Activated CD8-positive, alpha-beta T cell treated with anti-CD3 and anti-CD28 coated beads, Interleukin-2, amount 10 ng/mL, durations not matched to agents 7 days and 5 days (primary cell): ENCODE measurements around the gene WNT5A. TPM values are rescaled to one million over a fixed set of nuclear protein-coding genes. Genes with fewer than 3 reads are reported as not detected.

Source experiments
- ATAC-seq: fragments of 150-1000 bp; cut with Tn5 transposase; one replicate; pipeline ENCODE4 v1.10.0; 2021; ENCODE audit warnings: moderate library complexity
- CTCF ChIA-PET: fragments of 350-600 bp; sonication (Branson Sonifier 250); formaldehyde crosslinking; loops from one replicate; lab custom pipeline; 2021; ENCODE audit warnings: antibody characterized with exemption; lab: Charles Lee
- POLR2A ChIA-PET: fragments of 350-600 bp; sonication (Branson Sonifier 250); formaldehyde crosslinking; loops from one replicate; lab custom pipeline; 2021; ENCODE audit warnings: antibody characterized with exemption; lab: Charles Lee
- DNase-seq: peaks from one replicate; pipeline ENCODE4 v3.0.0-alpha.2; 2020
- H3K27ac Mint-ChIP-seq: one replicate; pipeline ENCODE4 v1.8.0; 2021; ENCODE audit warnings: mild to moderate bottlenecking, mixed read lengths
- H3K27me3 Mint-ChIP-seq: one replicate; pipeline ENCODE4 v1.8.0; 2021; ENCODE audit warnings: low read depth, mixed read lengths
- H3K36me3 Mint-ChIP-seq: one replicate; pipeline ENCODE4 v1.8.0; 2021; ENCODE audit warnings: low read depth, mixed read lengths
- H3K4me1 Mint-ChIP-seq: one replicate; pipeline ENCODE4 v1.8.0; 2021; ENCODE audit warnings: low read depth, mixed read lengths
- H3K4me3 Mint-ChIP-seq: one replicate; pipeline ENCODE4 v1.8.0; 2021; ENCODE audit warnings: mild to moderate bottlenecking, mixed read lengths
- H3K9me3 Mint-ChIP-seq: one replicate; pipeline ENCODE4 v1.8.0; 2022; ENCODE audit warnings: mixed read lengths; ENCODE audit not compliant: insufficient read depth
- total RNA-seq, 2 experiments: library from RNA; stranded (reverse); gene quantifications; one replicate each; pipeline ENCODE4 v1.2.3, GENCODE V29; 2021

Gene WNT5A
- total RNA-seq, 2 experiments from 2014 or later: not detected

- Mint-ChIP-seq H3K9me3 (no peaks in the 10 kb centered on the region), H3K4me1 (no peaks in the 10 kb centered on the region), H3K4me3 (no peak overlapping the region), H3K27me3 (no peaks in the 10 kb centered on the region), H3K36me3 (no peaks in the 10 kb centered on the region), H3K27ac (no peak overlapping the region)
- DNase-seq (no peak), ATAC-seq (no peak)
- ChIA-PET CTCF (no interaction called here), POLR2A (no interaction called here)
These were observed 13.6 kb upstream of the WNT5A start for GRCh38 chr3:55500555-55501330.

DNA sequence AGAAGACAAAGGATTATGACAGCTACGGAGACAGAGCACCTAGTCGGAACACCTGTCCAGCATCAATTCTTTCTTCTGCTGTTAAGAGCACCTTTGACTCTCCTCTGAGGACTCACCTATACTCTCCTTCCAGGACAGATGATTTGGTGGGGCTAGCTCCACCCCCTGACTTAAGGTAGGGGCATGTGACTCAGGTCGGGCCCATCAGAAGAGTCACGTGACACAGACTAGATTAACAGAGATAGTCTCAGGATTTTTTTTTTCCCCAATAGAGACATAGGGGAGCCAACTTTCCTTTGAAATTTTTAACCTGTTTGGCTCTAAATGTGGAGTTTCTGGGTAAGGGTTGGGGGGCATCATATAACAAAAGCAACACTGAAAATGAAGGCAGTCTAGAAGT, 11.4 kb upstream of the WNT5A start:
- H3K9me3 Mint-ChIP-seq: no peaks in the 10 kb centered on the region
- ChIA-PET POLR2A (no interaction called here), CTCF (no interaction called here)
- no peak overlapping the region for H3K27ac Mint-ChIP-seq
- no peak overlapping the region for H3K4me3 Mint-ChIP-seq
- H3K4me1 Mint-ChIP-seq: no peaks in the 10 kb centered on the region
- DNase-seq: no peak
- ATAC-seq: no peak
- H3K27me3 Mint-ChIP-seq: no peaks in the 10 kb centered on the region
- no peaks in the 10 kb centered on the region for H3K36me3 Mint-ChIP-seq

DNA sequence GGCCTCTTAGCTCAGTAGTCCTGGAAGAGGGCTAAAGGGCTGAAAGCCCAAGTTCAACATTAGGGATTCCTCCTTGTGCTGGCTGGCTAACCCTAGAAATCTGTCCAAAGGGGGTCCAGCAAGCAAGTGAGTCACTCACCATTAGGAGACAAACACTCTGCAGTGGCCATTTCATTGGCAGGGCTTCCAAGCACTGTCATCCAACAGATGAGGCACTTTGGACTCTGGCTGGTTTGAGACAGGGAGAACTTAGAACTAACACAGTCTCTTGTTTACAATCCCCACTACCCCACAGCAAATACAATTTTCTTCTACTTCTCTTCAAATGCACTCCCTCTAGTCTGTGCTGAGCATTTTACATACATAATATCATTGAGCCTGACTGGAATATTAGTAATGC, 10.1 kb upstream of the WNT5A start:
- Mint-ChIP-seq H3K27ac (no peak overlapping the region), H3K9me3 (no peaks in the 10 kb centered on the region), H3K4me1 (no peaks in the 10 kb centered on the region), H3K4me3 (no peak overlapping the region), H3K27me3 (no peaks in the 10 kb centered on the region), H3K36me3 (no peaks in the 10 kb centered on the region)
- ATAC-seq: no peak
- CTCF ChIA-PET: no interaction called here
- DNase-seq: no peak
- POLR2A ChIA-PET: no interaction called here

- no peaks in the 10 kb centered on the region for H3K9me3 Mint-ChIP-seq
- ChIA-PET POLR2A (no interaction called here), CTCF (no interaction called here)
- no peaks in the 10 kb centered on the region for H3K4me1 Mint-ChIP-seq
- ATAC-seq (no peak), DNase-seq (no peak)
- no peak overlapping the region for H3K27ac Mint-ChIP-seq
- H3K4me3 Mint-ChIP-seq: no peak overlapping the region
- H3K36me3 Mint-ChIP-seq: no peaks in the 10 kb centered on the region
- H3K27me3 Mint-ChIP-seq: peaks cover 8% of the 10 kb centered on the region
These were observed 7.9 kb upstream of the WNT5A start for GRCh38 chr3:55494976-55495375.

- Mint-ChIP-seq H3K4me1 (peaks cover 5% of the 10 kb centered on the region), H3K36me3 (no peaks in the 10 kb centered on the region), H3K9me3 (no peaks in the 10 kb centered on the region), H3K27me3 (peaks cover 25% of the 10 kb centered on the region), H3K27ac (no peak overlapping the region), H3K4me3 (no peak overlapping the region)
- DNase-seq (no peak), ATAC-seq (no peak)
- ChIA-PET POLR2A (no interaction called here), CTCF (no interaction called here)
These were observed 5.9 kb upstream of the WNT5A start for GRCh38 chr3:55492976-55493375.

GRCh38 chr3:55491296-55491816, 4.2 kb upstream of the WNT5A start:
- Mint-ChIP-seq H3K4me1 (peaks cover 16% of the 10 kb centered on the region), H3K36me3 (no peaks in the 10 kb centered on the region), H3K9me3 (no peaks in the 10 kb centered on the region), H3K4me3 (no peak overlapping the region), H3K27me3 (peaks cover 41% of the 10 kb centered on the region), H3K27ac (no peak overlapping the region)
- ChIA-PET CTCF (no interaction called here), POLR2A (no interaction called here)
- ATAC-seq (no peak), DNase-seq (no peak)

DNA sequence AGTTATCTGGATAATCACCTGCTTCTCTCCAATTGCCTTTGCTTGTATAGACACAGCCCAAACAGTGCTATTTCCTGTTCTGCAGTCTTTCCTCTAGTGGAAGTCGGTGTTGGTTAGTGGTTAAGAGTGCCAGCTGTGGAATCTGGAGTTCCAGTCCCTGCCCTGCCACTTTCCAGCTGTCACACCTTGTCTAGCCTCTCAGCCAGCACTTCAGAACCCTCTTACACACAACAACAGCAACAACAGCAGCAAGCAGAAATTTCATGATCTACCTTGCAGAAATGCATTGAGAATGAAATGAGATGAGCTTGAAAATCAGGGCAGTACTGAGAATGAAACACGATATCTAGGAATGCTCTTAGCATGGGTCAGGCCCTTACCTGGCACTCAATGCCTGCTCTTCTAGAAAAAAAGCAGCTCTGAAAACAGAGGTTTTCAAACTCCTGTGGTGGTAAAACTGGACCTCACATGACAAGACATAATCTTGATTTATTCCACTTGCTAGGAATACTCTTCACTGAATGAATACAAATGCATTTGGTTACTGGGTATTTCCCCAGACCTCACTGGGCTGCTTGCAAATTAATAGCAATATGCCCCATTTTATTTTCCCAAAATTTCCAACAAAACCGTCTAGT, 3.3 kb upstream of the WNT5A start:
- no peak overlapping the region for H3K27ac Mint-ChIP-seq
- DNase-seq: no peak

DNA sequence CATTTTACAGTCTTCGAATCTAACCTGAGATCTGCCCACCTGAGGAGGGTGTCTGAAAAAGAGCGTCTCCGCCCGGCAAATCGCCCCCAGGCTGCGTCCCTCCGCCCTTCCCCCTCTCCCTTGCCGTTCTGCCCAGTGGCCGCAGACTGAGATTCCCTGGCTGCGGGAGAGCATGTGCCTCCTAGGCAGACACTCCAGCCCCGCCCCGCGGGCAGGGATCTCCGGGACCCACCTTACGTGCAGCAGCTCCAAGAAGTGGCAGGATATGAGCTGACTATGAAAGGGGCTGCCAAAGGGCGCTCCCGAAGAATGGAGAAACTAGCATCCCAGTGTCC, 2.7 kb upstream of the WNT5A start:
- Mint-ChIP-seq H3K4me1 (peaks cover 23% of the 10 kb centered on the region), H3K36me3 (no peaks in the 10 kb centered on the region), H3K9me3 (no peaks in the 10 kb centered on the region), H3K27ac (no peak overlapping the region), H3K4me3 (peak overlapping the region; percentile 4), H3K27me3 (peaks cover 54% of the 10 kb centered on the region)
- ChIA-PET POLR2A (no interaction called here), CTCF (no interaction called here)
- no peak for DNase-seq
- ATAC-seq: no peak

More for the DNA sequence above, 3.3 kb upstream of the WNT5A start:
- POLR2A ChIA-PET: no interaction called here
- CTCF ChIA-PET: no interaction called here
- H3K27me3 Mint-ChIP-seq: peaks cover 50% of the 10 kb centered on the region
- peaks cover 21% of the 10 kb centered on the region for H3K4me1 Mint-ChIP-seq
- H3K36me3 Mint-ChIP-seq: no peaks in the 10 kb centered on the region
- H3K9me3 Mint-ChIP-seq: no peaks in the 10 kb centered on the region
- H3K4me3 Mint-ChIP-seq: no peak overlapping the region
- ATAC-seq: no peak

DNA sequence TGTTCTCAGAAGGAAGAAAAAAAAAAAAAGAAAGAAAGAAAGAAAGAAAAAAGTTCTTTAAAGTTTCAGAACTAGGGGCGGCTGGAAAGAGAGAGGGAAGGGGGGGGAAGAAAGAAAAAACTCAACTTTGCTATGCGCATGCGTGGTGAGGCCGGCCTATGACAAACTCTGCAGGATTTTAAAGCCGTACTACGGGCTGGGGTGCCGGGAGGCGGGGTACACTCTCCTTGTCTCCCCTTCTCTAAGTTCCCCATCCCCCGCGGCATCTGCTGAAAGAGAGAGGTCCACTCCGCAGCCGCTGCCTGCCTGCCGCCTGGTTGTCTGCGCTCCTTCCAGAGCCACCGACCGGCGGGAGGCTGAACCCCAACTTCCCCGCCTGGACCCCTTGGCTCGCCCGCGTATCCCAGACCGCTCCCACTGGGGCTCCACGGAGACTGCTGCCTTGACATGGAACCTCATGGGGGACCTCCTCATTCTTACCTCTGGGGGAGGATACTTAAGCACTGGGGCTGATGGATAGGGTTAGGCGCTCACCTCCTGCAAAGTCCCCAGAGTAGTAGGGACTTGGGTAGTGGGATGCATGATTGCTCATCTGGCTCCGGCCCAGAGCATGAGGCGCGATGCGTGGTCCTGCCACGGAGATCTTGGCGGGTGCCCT, 1.4 kb upstream of the WNT5A start:
- no peaks in the 10 kb centered on the region for H3K36me3 Mint-ChIP-seq
- H3K27me3 Mint-ChIP-seq: peaks cover 66% of the 10 kb centered on the region
- DNase-seq (peak; percentile 37), ATAC-seq (no peak)
- ChIA-PET POLR2A (no interaction called here), CTCF (interaction anchor here (0.9 kb wide), 1 partner anchor 258 kb away, joined by 5 read pairs; no protein-coding TSS in a partner anchor)
- peak overlapping the region; percentile 50 for H3K4me3 Mint-ChIP-seq
- H3K27ac Mint-ChIP-seq: no peak overlapping the region
- H3K9me3 Mint-ChIP-seq: no peaks in the 10 kb centered on the region
- peaks cover 23% of the 10 kb centered on the region for H3K4me1 Mint-ChIP-seq

DNA sequence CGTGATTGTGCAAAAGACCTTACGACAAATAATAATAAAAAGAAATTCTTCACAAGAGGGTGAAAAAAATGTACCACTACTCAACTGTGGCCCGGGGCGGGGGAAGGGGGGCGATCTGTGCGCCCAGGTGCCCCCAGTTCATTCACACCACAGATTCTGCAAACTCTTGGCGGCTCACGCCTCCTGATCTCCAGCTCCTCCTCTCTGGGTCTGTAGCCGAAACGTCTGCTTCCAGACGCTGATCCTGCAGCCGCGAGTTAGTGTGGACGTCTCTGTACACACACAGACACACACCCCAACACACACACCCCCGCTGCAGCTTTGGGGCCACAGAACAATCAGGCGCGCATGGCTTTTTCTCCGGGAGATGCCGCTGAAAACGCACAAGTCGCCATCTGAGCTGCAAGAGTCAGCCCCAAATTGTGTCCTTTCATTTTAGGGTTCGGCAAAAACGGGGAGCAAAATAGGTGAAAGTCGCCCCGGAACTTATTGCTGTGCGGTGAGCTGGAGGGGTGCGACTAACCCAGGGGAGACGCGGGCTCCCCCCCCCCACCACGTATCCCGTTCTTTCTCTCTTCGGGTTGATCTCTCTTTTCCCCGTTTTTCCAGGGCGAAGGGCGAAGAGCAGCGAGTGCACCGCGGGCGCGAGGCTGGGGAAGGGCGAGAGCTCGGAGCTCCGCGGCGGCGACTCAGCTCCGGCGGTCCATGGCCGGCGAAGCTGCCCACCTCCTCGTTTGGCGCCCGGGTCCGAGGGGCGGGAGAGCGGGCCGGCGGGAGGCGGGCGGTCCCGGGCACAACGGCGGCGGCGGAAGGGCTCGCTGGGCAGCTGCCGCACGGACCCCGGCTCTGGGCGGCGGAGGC, 505 bp upstream of the WNT5A start:
- POLR2A ChIA-PET: no interaction called here
- DNase-seq (no peak), ATAC-seq (peak; percentile 33)
- no peaks in the 10 kb centered on the region for H3K9me3 Mint-ChIP-seq
- CTCF ChIA-PET: interaction anchor here (0.8 to 0.9 kb wide), 3 partner anchors 10 to 856 kb away, joined by 3 to 5 read pairs (median 3); no protein-coding TSS in a partner anchor
- peaks cover 23% of the 10 kb centered on the region for H3K4me1 Mint-ChIP-seq
- peaks cover 75% of the 10 kb centered on the region for H3K27me3 Mint-ChIP-seq
- no peak overlapping the region for H3K27ac Mint-ChIP-seq
- H3K4me3 Mint-ChIP-seq: peak overlapping the region; percentile 72
- H3K36me3 Mint-ChIP-seq: no peaks in the 10 kb centered on the region

DNA sequence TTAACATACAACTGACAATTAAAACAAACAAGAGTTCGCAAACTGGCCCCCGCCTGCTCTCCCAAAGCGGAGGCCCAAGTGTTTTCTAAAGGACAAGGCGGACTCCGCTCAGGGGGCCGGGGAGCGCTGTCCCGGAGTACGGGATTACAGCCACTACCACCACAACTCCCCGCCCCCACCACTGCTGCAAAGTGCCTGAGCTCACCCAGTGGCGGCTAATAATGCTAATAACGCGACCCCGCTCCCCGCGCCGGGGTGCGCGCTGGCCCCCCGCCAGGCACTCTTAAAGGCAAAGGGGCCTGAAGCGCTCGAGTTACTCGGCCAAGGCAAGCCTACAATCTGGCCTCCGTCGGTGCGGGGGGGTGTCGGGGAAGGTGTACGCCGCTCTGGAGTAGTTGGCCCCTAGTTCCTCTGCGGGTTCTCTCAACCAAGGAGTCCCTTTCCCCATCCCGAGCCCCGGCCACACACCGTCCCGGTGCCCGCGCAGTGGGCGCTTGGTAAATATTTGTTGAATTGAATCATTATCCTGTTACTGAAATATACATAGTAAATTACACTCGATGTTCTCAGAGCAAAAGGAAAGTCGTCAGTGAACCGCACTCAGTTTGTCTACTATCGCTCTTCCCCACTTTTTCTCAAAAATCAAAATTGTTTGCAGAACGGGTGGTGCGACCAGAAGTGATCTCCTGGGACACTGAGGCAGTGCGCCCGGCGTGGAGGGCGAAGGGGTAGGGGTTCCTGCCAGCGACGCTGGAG, 827 bp downstream of the WNT5A start:
- peaks cover 23% of the 10 kb centered on the region for H3K4me1 Mint-ChIP-seq
- H3K9me3 Mint-ChIP-seq: no peaks in the 10 kb centered on the region
- H3K36me3 Mint-ChIP-seq: no peaks in the 10 kb centered on the region
- H3K27ac Mint-ChIP-seq: peak overlapping the region; percentile 20
- POLR2A ChIA-PET: no interaction called here
- peak overlapping the region; percentile 55 for H3K4me3 Mint-ChIP-seq
- DNase-seq (no peak), ATAC-seq (no peak)
- CTCF ChIA-PET: interaction anchor here (0.8 kb wide), 1 partner anchor 857 kb away, joined by 3 read pairs; no protein-coding TSS in a partner anchor
- H3K27me3 Mint-ChIP-seq: peaks cover 82% of the 10 kb centered on the region
